ENCODE results near the gene TTC21A. TPM values are rescaled to one million over a fixed set of nuclear protein-coding genes. Genes with fewer than 3 reads are reported as not detected.

The TTC21A gene
- total and polyA plus RNA-seq, 2 experiments from 2014 or later, result 3.7 to 6.5 TPM

GRCh38 chr3:39181408-39182335 lies 74.2 kb downstream of the TTC21A start:
- Histone ChIP-seq H3K9me2 (replicated peaks; ENCODE audit: insufficient read depth) (no peaks in the 10 kb centered on the region), H3K79me2 (peaks cover 2% of the 10 kb centered on the region), H3K27me3 (no peaks in the 10 kb centered on the region), H2AFZ (no peak overlapping the region), H3K36me3 (replicated peaks; ENCODE audit: insufficient read depth, low read depth) (no peaks in the 10 kb centered on the region), H3K27ac (peak overlapping the region; percentile 60), H3K4me1 (ENCODE audit: insufficient read depth) (peaks cover 30% of the 10 kb centered on the region), H4K20me1 (ENCODE audit: insufficient read depth, poor library complexity, severe bottlenecking) (no peaks in the 10 kb centered on the region), H3K9me3 (ENCODE audit: low read depth) (no peaks in the 10 kb centered on the region), H3K4me3 (no peak overlapping the region), H3K4me2 (peak overlapping the region; percentile 76)
- 89% methylated on average over 7 of the region's 7 CpGs for WGBS (ENCODE audit: low lambda C conversion rate, missing lambda C conversion rate)
- TF ChIP-seq CTCF (IDR thresholded peaks at IDR 0.05; ENCODE audit: poor library complexity) (no peak), EZH2phosphoT487 (IDR thresholded peaks at IDR 0.05; ENCODE audit: low read depth, severe bottlenecking, unreplicated experiment) (no peak), EZH2 (IDR thresholded peaks at IDR 0.05; ENCODE audit: borderline replicate concordance) (no peak)
- DNase-seq (ENCODE audit: low spot score), result no peak

- no peak overlapping the region for H3K4me3 ChIP-seq
- no peak overlapping the region for H3K4me2 ChIP-seq
- TF ChIP-seq EZH2phosphoT487 (IDR thresholded peaks at IDR 0.05; ENCODE audit: low read depth, severe bottlenecking, unreplicated experiment), result no peak
- TF ChIP-seq EZH2 (IDR thresholded peaks at IDR 0.05; ENCODE audit: borderline replicate concordance), result no peak
- TF ChIP-seq CTCF (IDR thresholded peaks at IDR 0.05; ENCODE audit: poor library complexity), result no peak
- WGBS (ENCODE audit: low lambda C conversion rate, missing lambda C conversion rate), result 82% methylated on average over 12 of the region's 12 CpGs
- DNase-seq (ENCODE audit: low spot score), result no peak
- no peaks in the 10 kb centered on the region for H4K20me1 ChIP-seq (ENCODE audit: insufficient read depth, poor library complexity, severe bottlenecking)
- H3K79me2 ChIP-seq, result peaks cover 2% of the 10 kb centered on the region
- H3K9me2 ChIP-seq (replicated peaks; ENCODE audit: insufficient read depth), result no peaks in the 10 kb centered on the region
- peak overlapping the region; percentile 24 for H3K27ac ChIP-seq
- H3K36me3 ChIP-seq (replicated peaks; ENCODE audit: insufficient read depth, low read depth), result no peaks in the 10 kb centered on the region
- no peaks in the 10 kb centered on the region for H3K27me3 ChIP-seq
- H2AFZ ChIP-seq, result no peak overlapping the region
- peaks cover 19% of the 10 kb centered on the region for H3K4me1 ChIP-seq (ENCODE audit: insufficient read depth)
- H3K9me3 ChIP-seq (ENCODE audit: low read depth), result no peaks in the 10 kb centered on the region
Observed at GRCh38 chr3:39183211-39184080, 76.0 kb downstream of the TTC21A start.

GRCh38 chr3:39184081-39184967 lies 76.8 kb downstream of the TTC21A start:
- H3K27ac ChIP-seq, result no peak overlapping the region
- DNase-seq (ENCODE audit: low spot score), result no peak
- no peak overlapping the region for H2AFZ ChIP-seq
- 92% methylated on average over 11 of the region's 12 CpGs for WGBS (ENCODE audit: low lambda C conversion rate, missing lambda C conversion rate)
- no peaks in the 10 kb centered on the region for H3K9me3 ChIP-seq (ENCODE audit: low read depth)
- TF ChIP-seq CTCF (IDR thresholded peaks at IDR 0.05; ENCODE audit: poor library complexity) (no peak), EZH2phosphoT487 (IDR thresholded peaks at IDR 0.05; ENCODE audit: low read depth, severe bottlenecking, unreplicated experiment) (no peak), EZH2 (IDR thresholded peaks at IDR 0.05; ENCODE audit: borderline replicate concordance) (no peak)
- no peaks in the 10 kb centered on the region for H3K27me3 ChIP-seq
- no peaks in the 10 kb centered on the region for H4K20me1 ChIP-seq (ENCODE audit: insufficient read depth, poor library complexity, severe bottlenecking)
- peaks cover 11% of the 10 kb centered on the region for H3K4me1 ChIP-seq (ENCODE audit: insufficient read depth)
- no peaks in the 10 kb centered on the region for H3K9me2 ChIP-seq (replicated peaks; ENCODE audit: insufficient read depth)
- no peaks in the 10 kb centered on the region for H3K36me3 ChIP-seq (replicated peaks; ENCODE audit: insufficient read depth, low read depth)
- H3K79me2 ChIP-seq, result no peaks in the 10 kb centered on the region
- H3K4me2 ChIP-seq, result no peak overlapping the region
- H3K4me3 ChIP-seq, result no peak overlapping the region

Data from hepatocyte (in vitro differentiated cells).